Adrenal gland (tissue), 12 donors: Measurements from ENCODE around the gene PRKG1. TPM values are rescaled to one million over a fixed set of nuclear protein-coding genes. Genes with fewer than 3 reads are reported as not detected.
A peak's percentile ranks its signal among the peaks of the same experiment; 100 is the strongest.

Experiments
- DNase-seq, 7 donors: peaks; one replicate each; pipeline ENCODE4 v3.0.0-alpha.2; 2019 to 2020
- H3K27ac ChIP-seq, 5 donors: fragments of 200-600 bp; sonication (generic) in 4 of 5; 1 replicate in 3 of 5; 2 replicates in 2 of 5; pipeline versions ENCODE4 v1.5.1 to v1.8.0; 2016 to 2020; ENCODE audit warnings: mild to moderate bottlenecking in 1 of 5
- H3K27me3 ChIP-seq: fragments of 200-600 bp; 2 replicates; pipeline ENCODE4 v1.8.0; 2021
- H3K36me3 ChIP-seq, 2 donors: fragments of 200-600 bp; replicated peaks in 1 of 2; 1 replicate in 1 of 2; 2 replicates in 1 of 2; pipeline versions ENCODE4 v1.5.1 to v1.8.0; 2018 to 2022
- H3K4me1 ChIP-seq, 2 donors: fragments of 200-600 bp; replicated peaks in 1 of 2; 1 replicate in 1 of 2; 2 replicates in 1 of 2; pipeline versions ENCODE4 v1.5.1 to v1.8.0; 2018 to 2021
- H3K4me3 ChIP-seq, 4 donors: fragments of 200-600 bp; sonication (generic) in 3 of 4; one replicate each; pipeline ENCODE4 v1.5.1; 2016 to 2018
- H3K9me3 ChIP-seq, 3 donors: fragments of 200-600 bp; sonication (generic) in 1 of 3; replicated peaks in 1 of 3; 1 replicate in 2 of 3; 2 replicates in 1 of 3; pipeline versions ENCODE4 v1.5.1 to v1.8.0; 2016 to 2021
- POLR2A ChIP-seq, 2 donors: fragments of 450-650 bp; IDR thresholded peaks; one replicate each; pipeline ENCODE4 v1.6.1; 2017; ENCODE audit warnings: antibody characterized with exemption in 2 of 2, mild to moderate bottlenecking in 2 of 2, moderate library complexity in 1 of 2
- WGBS, 4 donors: extraction: QIAGEN DNeasy Blood & Tissue Kit in 2 of 4; methylation state at CpG; one replicate each; pipeline versions ENCODE4 v1.1.5 to v1.1.7; 2013 to 2017; 5-methylcytosine and 5-hydroxymethylcytosine counted together
- intact Hi-C, 2 donors: fragments of 100-400 bp; cut with DNase I; formaldehyde crosslinking; loops; one replicate each; pipeline versions ENCODE4 v1.14.1 to v1.15.0; 2022 to 2023
- polyA plus RNA-seq, 3 donors: library from polyadenylated mRNA; stranded (reverse); fragments of 200-250 nt in 2 of 3; fragments of 350-450 nt in 1 of 3; fragmentation: Illumina TruSeq in 1 of 3; extraction: RNeasy Lipid Tissue Mini Kit (QIAGEN cat#74804) in 1 of 3; gene quantifications; one replicate each; pipeline ENCODE4 v1.2.3, GENCODE V29; 2013 to 2014
- total RNA-seq, 9 donors: library from RNA; depleted of rRNA in 4 of 9; stranded (reverse); fragments of >200 nt in 4 of 9; fragments of 120-200 nt in 1 of 9; fragmentation: NEBNext Ultra II Directional in 1 of 9; extraction: Animal tissue kit (Norgen Biotek cat#: 25700) in 1 of 9; gene quantifications; one replicate each; pipeline versions ENCODE4 v1.1.0 to v1.2.4, GENCODE V29; 2013 to 2023
- TF ChIP-seq, protein P1 (sequence below), 6 experiments: fragments of 450-650 bp in 4 of 6; fragments of 200-600 bp in 2 of 6; sonication (generic) in 1 of 6; IDR thresholded peaks; 1 replicate in 5 of 6; 2 replicates in 1 of 6; pipeline versions ENCODE4 v1.5.1 to v1.8.0; 2016 to 2021; ENCODE audit warnings: antibody characterized with exemption in 6 of 6, mild to moderate bottlenecking in 2 of 6, moderate library complexity in 1 of 6
- donor health status: healthy with polysubstance abuse.
- donor health status: Bipolar disorder and iron deficiency.
- donor health status: DM: yes; HTN: yes; CAD: no.
- donor health status: DM: no; HTN: no; CAD: no.
- donor health status: DM: no; HTN: no; CAD: no.
- donor health status: DM: yes; HTN: yes; CAD: no.

Gene PRKG1
- total and polyA plus RNA-seq, 12 donors: 6.9 to 104 (median 29.7) TPM

DNA sequence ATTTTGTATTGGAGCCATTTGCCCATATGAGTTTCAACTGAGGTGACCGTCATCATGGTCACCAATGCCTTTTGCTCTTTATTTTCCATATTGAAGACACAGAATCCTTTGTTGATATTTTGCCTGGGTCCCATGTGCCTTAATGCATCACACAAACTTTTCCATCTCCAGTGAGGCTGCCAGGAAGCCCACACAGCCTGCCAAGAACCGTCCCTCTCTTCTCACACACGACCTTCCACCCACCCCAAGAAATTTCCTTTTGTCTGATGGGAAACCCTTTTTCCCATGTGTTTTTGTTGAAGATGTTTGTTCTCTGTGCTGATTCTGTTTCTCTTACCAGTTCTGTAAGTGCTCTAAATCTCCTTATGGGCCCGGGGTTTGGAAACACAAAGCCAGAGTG is 456.3 kb downstream of the PRKG1 start:
- H3K27me3 ChIP-seq: no peaks in the 10 kb centered on the region
- intact Hi-C loops: no loop called here
- H3K36me3 ChIP-seq: no peaks in the 10 kb centered on the region
- H3K9me3 ChIP-seq: no peaks in the 10 kb centered on the region
- no peak overlapping the region for H3K27ac ChIP-seq
- H3K4me1 ChIP-seq: peaks cover 3 to 7% of the 10 kb centered on the region in 2 donors
- DNase-seq: peak in 1 of 7 donors; percentile 11
- 55 to 65% (median 61%) methylated on average over 4 of the region's 4 CpGs for WGBS, 4 donors
- no peak overlapping the region for H3K4me3 ChIP-seq
- TF ChIP-seq POLR2A (IDR thresholded peaks at IDR 0.05): no peak

DNA sequence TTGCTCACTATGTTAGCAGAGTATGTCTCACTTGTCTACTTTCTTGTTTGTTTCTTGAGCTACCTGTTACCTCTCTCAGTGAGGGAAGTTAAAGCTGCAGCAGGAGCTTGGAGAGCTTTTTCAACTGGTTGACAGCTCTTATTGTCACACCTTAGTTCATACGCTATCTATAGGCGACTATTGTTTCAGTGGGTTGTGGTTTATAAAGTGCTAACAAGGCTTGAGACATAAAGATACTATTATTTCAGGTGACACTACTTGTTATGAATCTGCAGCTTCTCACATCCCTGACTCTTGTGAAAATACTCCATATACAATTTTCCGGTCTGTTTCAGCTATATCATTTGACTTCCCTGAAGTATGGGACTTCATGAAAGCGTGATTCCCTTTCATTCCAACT is 457.8 kb downstream of the PRKG1 start:
- Histone ChIP-seq H3K4me1 (peaks cover 3 to 7% of the 10 kb centered on the region in 2 donors), H3K9me3 (no peaks in the 10 kb centered on the region), H3K27me3 (no peaks in the 10 kb centered on the region), H3K4me3 (no peak overlapping the region), H3K27ac (no peak overlapping the region), H3K36me3 (no peaks in the 10 kb centered on the region)
- 94 to 98% (median 95%) methylated on average over 4 of the region's 4 CpGs for WGBS, 4 donors
- intact Hi-C loops: no loop called here
- DNase-seq: no peak
- TF ChIP-seq, protein P1, sequence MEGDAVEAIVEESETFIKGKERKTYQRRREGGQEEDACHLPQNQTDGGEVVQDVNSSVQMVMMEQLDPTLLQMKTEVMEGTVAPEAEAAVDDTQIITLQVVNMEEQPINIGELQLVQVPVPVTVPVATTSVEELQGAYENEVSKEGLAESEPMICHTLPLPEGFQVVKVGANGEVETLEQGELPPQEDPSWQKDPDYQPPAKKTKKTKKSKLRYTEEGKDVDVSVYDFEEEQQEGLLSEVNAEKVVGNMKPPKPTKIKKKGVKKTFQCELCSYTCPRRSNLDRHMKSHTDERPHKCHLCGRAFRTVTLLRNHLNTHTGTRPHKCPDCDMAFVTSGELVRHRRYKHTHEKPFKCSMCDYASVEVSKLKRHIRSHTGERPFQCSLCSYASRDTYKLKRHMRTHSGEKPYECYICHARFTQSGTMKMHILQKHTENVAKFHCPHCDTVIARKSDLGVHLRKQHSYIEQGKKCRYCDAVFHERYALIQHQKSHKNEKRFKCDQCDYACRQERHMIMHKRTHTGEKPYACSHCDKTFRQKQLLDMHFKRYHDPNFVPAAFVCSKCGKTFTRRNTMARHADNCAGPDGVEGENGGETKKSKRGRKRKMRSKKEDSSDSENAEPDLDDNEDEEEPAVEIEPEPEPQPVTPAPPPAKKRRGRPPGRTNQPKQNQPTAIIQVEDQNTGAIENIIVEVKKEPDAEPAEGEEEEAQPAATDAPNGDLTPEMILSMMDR (IDR thresholded peaks at IDR 0.05): no peak

DNA sequence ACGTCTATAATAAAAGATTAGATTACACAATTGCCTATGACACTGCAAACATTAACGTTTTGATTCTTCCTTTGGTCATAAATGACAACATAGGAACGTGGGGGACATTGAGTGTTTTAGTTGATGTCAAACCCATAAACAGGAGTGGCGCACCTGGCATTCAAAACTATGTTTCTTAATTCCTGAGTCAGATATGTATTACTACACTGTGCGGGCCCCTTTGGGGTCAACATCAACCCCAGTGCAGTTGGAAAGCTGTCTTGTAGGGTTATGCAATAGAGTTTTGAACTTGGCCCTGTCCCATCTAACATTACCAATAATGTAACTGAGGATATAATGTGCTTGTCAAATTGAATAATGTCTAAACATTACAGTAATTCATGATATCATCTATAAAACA is 468.6 kb downstream of the PRKG1 start:
- TF ChIP-seq POLR2A (IDR thresholded peaks at IDR 0.05): no peak
- TF ChIP-seq, protein P1 (IDR thresholded peaks at IDR 0.05): no peak
- H3K4me1 ChIP-seq: peaks cover 0 to 3% of the 10 kb centered on the region in 2 donors
- no peak overlapping the region for H3K27ac ChIP-seq
- H3K4me3 ChIP-seq: no peak overlapping the region
- intact Hi-C loops: no loop called here
- no peaks in the 10 kb centered on the region for H3K27me3 ChIP-seq
- DNase-seq: no peak
- H3K9me3 ChIP-seq: no peaks in the 10 kb centered on the region
- H3K36me3 ChIP-seq: no peaks in the 10 kb centered on the region
- 80 to 88% (median 84%) methylated on average over 5 of the region's 5 CpGs for WGBS, 4 donors

DNA sequence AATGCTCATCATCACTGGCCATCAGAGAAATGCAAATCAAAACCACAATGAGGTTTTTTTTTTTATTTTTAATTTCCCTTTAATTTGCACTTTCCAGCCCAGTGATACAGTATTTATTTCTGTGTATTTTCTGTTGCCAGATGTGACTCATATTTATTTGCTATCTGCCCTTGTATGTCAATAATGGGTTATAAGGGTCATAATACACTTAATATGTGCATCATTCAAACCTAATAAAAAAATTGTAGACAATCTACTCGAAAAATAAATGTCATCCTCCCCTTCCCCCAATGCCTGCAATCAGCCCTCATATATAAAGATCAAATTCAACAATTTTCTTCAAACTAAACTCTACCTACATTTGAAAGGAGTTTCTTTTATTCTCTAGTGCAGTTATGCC is 470.6 kb downstream of the PRKG1 start:
- H3K36me3 ChIP-seq: no peaks in the 10 kb centered on the region
- no peaks in the 10 kb centered on the region for H3K27me3 ChIP-seq
- DNase-seq: no peak
- no peaks in the 10 kb centered on the region for H3K9me3 ChIP-seq
- TF ChIP-seq POLR2A (IDR thresholded peaks at IDR 0.05): no peak
- TF ChIP-seq, protein P1 (IDR thresholded peaks at IDR 0.05): no peak
- H3K27ac ChIP-seq: no peak overlapping the region
- H3K4me1 ChIP-seq: peaks cover 4 to 14% of the 10 kb centered on the region in 2 donors
- no peak overlapping the region for H3K4me3 ChIP-seq
- 53 to 79% (median 60%) methylated on average over 1 of the region's 1 CpG for WGBS, 4 donors
- intact Hi-C loops: no loop called here

DNA sequence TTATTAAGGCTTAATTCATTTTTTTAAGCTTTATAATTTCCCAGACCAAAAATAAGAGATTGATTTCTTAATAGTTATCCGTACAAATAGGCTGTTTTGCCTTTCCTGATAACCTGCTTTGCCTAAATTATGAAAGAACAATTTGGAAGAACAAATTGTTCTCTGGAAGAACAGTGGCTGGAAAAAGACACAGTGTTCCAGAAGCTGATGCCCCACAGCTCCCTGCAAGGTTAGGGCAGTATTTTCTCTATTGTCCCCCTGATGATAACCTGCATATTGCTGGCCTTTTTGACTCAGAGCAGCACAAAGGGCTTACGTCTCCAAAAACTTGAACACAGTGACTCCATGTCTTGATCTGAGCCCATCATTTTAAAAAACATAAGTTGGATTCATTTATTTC is 473.7 kb downstream of the PRKG1 start:
- peak overlapping the region in 2 of 5 donors; percentile 3 to 13 for H3K27ac ChIP-seq

More for the DNA sequence above, 473.7 kb downstream of the PRKG1 start:
- Histone ChIP-seq H3K4me1 (peaks cover 4 to 14% of the 10 kb centered on the region in 2 donors), H3K27me3 (no peaks in the 10 kb centered on the region), H3K36me3 (no peaks in the 10 kb centered on the region), H3K9me3 (no peaks in the 10 kb centered on the region), H3K4me3 (no peak overlapping the region)
- DNase-seq: peak in 2 of 7 donors; percentile 4 to 56
- intact Hi-C loops: no loop called here
- WGBS, 4 donors: 22 to 30% (median 28%) methylated on average over 2 of the region's 2 CpGs
- TF ChIP-seq, protein P1 (IDR thresholded peaks at IDR 0.05): no peak
- no peak for TF ChIP-seq POLR2A (IDR thresholded peaks at IDR 0.05)
